ENCODE data around the gene CRACR2A. TPM values are rescaled to one million over a fixed set of nuclear protein-coding genes. Genes with fewer than 3 reads are reported as not detected.

CRACR2A gene
- polyA plus RNA-seq, 1 donor from 2014 or later = 2.1 TPM

DNA sequence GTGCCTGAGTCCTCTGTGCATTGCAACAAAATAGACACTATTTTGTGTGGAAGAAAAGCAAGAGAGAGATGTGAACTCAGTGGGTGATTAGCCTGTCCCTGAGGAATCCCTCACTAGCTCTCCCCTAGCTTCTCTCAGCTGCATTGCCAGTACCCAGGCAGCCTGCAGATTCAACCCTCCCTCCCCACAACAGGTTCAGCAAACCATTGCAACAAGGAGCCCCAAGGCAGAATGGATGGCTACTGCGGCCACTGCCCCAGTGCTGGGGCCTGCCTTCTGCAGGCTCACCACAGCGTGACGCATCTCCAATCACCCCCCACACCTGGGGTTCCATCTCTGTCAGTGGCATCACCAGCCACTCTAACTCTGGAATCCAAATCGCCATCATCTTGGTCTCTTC, 2.3 kb downstream of the CRACR2A start:
- no peak overlapping the region for H3K9ac ChIP-seq (ENCODE audit: low read length)
- no peaks in the 10 kb centered on the region for H3F3A ChIP-seq (ENCODE audit: insufficient read depth, low read length, poor library complexity, severe bottlenecking)
- H3K36me3 ChIP-seq (ENCODE audit: insufficient read depth, low read length) = no peaks in the 10 kb centered on the region
- H3K9me3 ChIP-seq (ENCODE audit: low read length) = no peaks in the 10 kb centered on the region
- no peak overlapping the region for H3K4me2 ChIP-seq (ENCODE audit: low read length)
- no peak overlapping the region for H3K4me3 ChIP-seq (ENCODE audit: low read length)
- H3K9me2 ChIP-seq (ENCODE audit: insufficient read depth, low read length) = no peaks in the 10 kb centered on the region
- no peak overlapping the region for H2AFZ ChIP-seq (ENCODE audit: low read depth, low read length)
- peaks cover 8% of the 10 kb centered on the region for H3K27me3 ChIP-seq (ENCODE audit: insufficient read depth, low read depth, low read length)
- TF ChIP-seq REST (IDR thresholded peaks at IDR 0.05; ENCODE audit: borderline replicate concordance) (no peak), MXI1 (conservative IDR thresholded peaks at IDR 0.05; ENCODE audit: poor library complexity, severe bottlenecking) (no peak), TAF1 (IDR thresholded peaks at IDR 0.05; ENCODE audit: low read depth) (no peak), EP300 (conservative IDR thresholded peaks at IDR 0.05; ENCODE audit: poor library complexity, severe bottlenecking) (no peak), EZH2 (IDR thresholded peaks at IDR 0.05; ENCODE audit: borderline replicate concordance, insufficient read depth, low read length, poor library complexity, severe bottlenecking) (no peak), SMC3 (conservative IDR thresholded peaks at IDR 0.05; ENCODE audit: poor library complexity) (no peak), POLR2AphosphoS5 (IDR thresholded peaks at IDR 0.05) (no peak), RAD21 (conservative IDR thresholded peaks at IDR 0.05) (no peak)
- TF ChIP-seq, protein P1, sequence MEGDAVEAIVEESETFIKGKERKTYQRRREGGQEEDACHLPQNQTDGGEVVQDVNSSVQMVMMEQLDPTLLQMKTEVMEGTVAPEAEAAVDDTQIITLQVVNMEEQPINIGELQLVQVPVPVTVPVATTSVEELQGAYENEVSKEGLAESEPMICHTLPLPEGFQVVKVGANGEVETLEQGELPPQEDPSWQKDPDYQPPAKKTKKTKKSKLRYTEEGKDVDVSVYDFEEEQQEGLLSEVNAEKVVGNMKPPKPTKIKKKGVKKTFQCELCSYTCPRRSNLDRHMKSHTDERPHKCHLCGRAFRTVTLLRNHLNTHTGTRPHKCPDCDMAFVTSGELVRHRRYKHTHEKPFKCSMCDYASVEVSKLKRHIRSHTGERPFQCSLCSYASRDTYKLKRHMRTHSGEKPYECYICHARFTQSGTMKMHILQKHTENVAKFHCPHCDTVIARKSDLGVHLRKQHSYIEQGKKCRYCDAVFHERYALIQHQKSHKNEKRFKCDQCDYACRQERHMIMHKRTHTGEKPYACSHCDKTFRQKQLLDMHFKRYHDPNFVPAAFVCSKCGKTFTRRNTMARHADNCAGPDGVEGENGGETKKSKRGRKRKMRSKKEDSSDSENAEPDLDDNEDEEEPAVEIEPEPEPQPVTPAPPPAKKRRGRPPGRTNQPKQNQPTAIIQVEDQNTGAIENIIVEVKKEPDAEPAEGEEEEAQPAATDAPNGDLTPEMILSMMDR (IDR thresholded peaks at IDR 0.05; ENCODE audit: poor library complexity, severe bottlenecking) = no peak
- no peaks in the 10 kb centered on the region for H3K79me2 ChIP-seq (replicated peaks; ENCODE audit: insufficient read depth, low read length)
- no peaks in the 10 kb centered on the region for H4K20me1 ChIP-seq (ENCODE audit: insufficient read depth)
- no peak overlapping the region for H3K27ac ChIP-seq (ENCODE audit: low read length)

- Histone ChIP-seq H3K36me3 (ENCODE audit: insufficient read depth, low read length) (no peaks in the 10 kb centered on the region), H3K9me2 (ENCODE audit: insufficient read depth, low read length) (no peaks in the 10 kb centered on the region), H3K27me3 (ENCODE audit: insufficient read depth, low read depth, low read length) (peaks cover 8% of the 10 kb centered on the region), H3K4me2 (ENCODE audit: low read length) (no peak overlapping the region), H3F3A (ENCODE audit: insufficient read depth, low read length, poor library complexity, severe bottlenecking) (no peaks in the 10 kb centered on the region), H3K27ac (ENCODE audit: low read length) (no peak overlapping the region), H4K20me1 (ENCODE audit: insufficient read depth) (no peaks in the 10 kb centered on the region), H3K9me3 (ENCODE audit: low read length) (no peaks in the 10 kb centered on the region), H3K9ac (ENCODE audit: low read length) (no peak overlapping the region), H3K4me3 (ENCODE audit: low read length) (no peak overlapping the region), H2AFZ (ENCODE audit: low read depth, low read length) (no peak overlapping the region), H3K79me2 (replicated peaks; ENCODE audit: insufficient read depth, low read length) (no peaks in the 10 kb centered on the region)
- TF ChIP-seq, protein P1 (IDR thresholded peaks at IDR 0.05; ENCODE audit: poor library complexity, severe bottlenecking) = no peak
- TF ChIP-seq TAF1 (IDR thresholded peaks at IDR 0.05; ENCODE audit: low read depth) (no peak), REST (IDR thresholded peaks at IDR 0.05; ENCODE audit: borderline replicate concordance) (no peak), EZH2 (IDR thresholded peaks at IDR 0.05; ENCODE audit: borderline replicate concordance, insufficient read depth, low read length, poor library complexity, severe bottlenecking) (no peak), EP300 (conservative IDR thresholded peaks at IDR 0.05; ENCODE audit: poor library complexity, severe bottlenecking) (no peak), POLR2AphosphoS5 (IDR thresholded peaks at IDR 0.05) (no peak), SMC3 (conservative IDR thresholded peaks at IDR 0.05; ENCODE audit: poor library complexity) (no peak), MXI1 (conservative IDR thresholded peaks at IDR 0.05; ENCODE audit: poor library complexity, severe bottlenecking) (no peak), RAD21 (conservative IDR thresholded peaks at IDR 0.05) (no peak)
These were observed 4.3 kb downstream of the CRACR2A start for GRCh38 chr12:3748620-3749019.

Data from neural cell (in vitro differentiated cells).